ENCODE measurements around the gene FOXC2. TPM values are rescaled to one million over a fixed set of nuclear protein-coding genes. Genes with fewer than 3 reads are reported as not detected.

FOXC2 gene
- total and polyA plus RNA-seq, 10 of the 15 experiments (the other 5 are each of a cell fraction or from before 2014, with no cell fraction given), result not detected

GRCh38 chr16:86575754-86576557 is 9.3 kb downstream of the FOXC2 start:
- in situ Hi-C loops (cut with MboI), result no loop called here
- ChIA-PET CTCF (interaction anchor here (0.5 to 1.8 kb wide), 7 partner anchors 11 to 486 kb away, joined by 3 to 7 read pairs (median 3); no protein-coding TSS in a partner anchor), POLR2A (interaction anchor here (0.6 to 0.7 kb wide), 2 partner anchors 88 to 670 kb away, joined by 3 to 5 read pairs; no protein-coding TSS in a partner anchor), SMC1A (ENCODE audit: uncharacterized antibody, unreplicated experiment) (interaction anchor here (0.7 kb wide), 1 partner anchor 189 kb away, joined by 3 read pairs; no protein-coding TSS in a partner anchor), RAD21 (ENCODE audit: unreplicated experiment) (interaction anchor here (0.5 to 1.8 kb wide), 4 partner anchors 12 to 659 kb away, joined by 3 to 7 read pairs (median 4); no protein-coding TSS in a partner anchor)
- H4K20me1 ChIP-seq (ENCODE audit: control insufficient read depth, insufficient read depth), result no peaks in the 10 kb centered on the region
- H3K4me1 ChIP-seq (ENCODE audit: control insufficient read depth, insufficient read depth, low read length), result no peaks in the 10 kb centered on the region
- no TSS peak for BruUV-seq (replicated peaks)
- intact Hi-C loops (cut with micrococcal nuclease; ENCODE audit: unreplicated experiment), result no loop called here
- TF ChIP-seq SMC3 (IDR thresholded peaks at IDR 0.05; ENCODE audit: borderline replicate concordance, low read length), result peak; percentile 7; the same call in 1 of the 2 replicates
- peak in 2 of 3 experiments; percentile 20 to 32; a peak in 2 of 6 replicates for TF ChIP-seq CTCF (IDR thresholded peaks at IDR 0.05 in 2 of 3, conservative IDR thresholded peaks at IDR 0.05 in 1 of 3; ENCODE audit: control insufficient read depth in 2 of 3, extremely low read depth in 1 of 3, insufficient read depth in 1 of 3, low read depth in 3 of 3, low read length in 3 of 3)
- no peak for TF ChIP-seq SP1 (IDR thresholded peaks at IDR 0.05; ENCODE audit: low read depth, low read length)
- FAIRE-seq (no peak), ATAC-seq (peak; percentile 87), DNase-seq (ENCODE audit: low read depth, low spot score) (no peak)
- no peak overlapping the region for H3K9ac ChIP-seq (ENCODE audit: control insufficient read depth, insufficient read depth, low read length)
- peaks cover 2 to 4% of the 10 kb centered on the region in 2 experiments; a peak in 2 of 4 replicates for H3K27me3 ChIP-seq (replicated peaks in 1 of 2; ENCODE audit: control insufficient read depth in 2 of 2, insufficient read depth in 2 of 2, low read length in 1 of 2)
- H3K4me2 ChIP-seq (ENCODE audit: control insufficient read depth, insufficient read depth), result no peak overlapping the region
- H3K27ac ChIP-seq (ENCODE audit: control insufficient read depth, insufficient read depth), result no peak overlapping the region
- H3K36me3 ChIP-seq (ENCODE audit: control insufficient read depth in 2 of 2, insufficient read depth in 2 of 2, low read length in 1 of 2), result no peaks in the 10 kb centered on the region
- 13% methylated on average over 50 of the region's 54 CpGs for WGBS (ENCODE audit: insufficient coverage, insufficient replicate concordance, low lambda C conversion rate, missing lambda C conversion rate)
- H2AFZ ChIP-seq (ENCODE audit: control insufficient read depth, low read depth, low read length), result no peak overlapping the region
- no peaks in the 10 kb centered on the region for H3K79me2 ChIP-seq (ENCODE audit: control insufficient read depth, insufficient read depth, low read length)
- H3K4me3 ChIP-seq, result no peak overlapping the region
- no peaks in the 10 kb centered on the region for H3K9me3 ChIP-seq (replicated peaks; ENCODE audit: control insufficient read depth, insufficient read depth, low read length)
